ENCODE measurements around the gene RFX3. TPM values are rescaled to one million over a fixed set of nuclear protein-coding genes. Genes with fewer than 3 reads are reported as not detected.

Gene RFX3
- total and polyA plus RNA-seq, 12 donors = 1.4 to 14.2 (median 5.5) TPM

DNA sequence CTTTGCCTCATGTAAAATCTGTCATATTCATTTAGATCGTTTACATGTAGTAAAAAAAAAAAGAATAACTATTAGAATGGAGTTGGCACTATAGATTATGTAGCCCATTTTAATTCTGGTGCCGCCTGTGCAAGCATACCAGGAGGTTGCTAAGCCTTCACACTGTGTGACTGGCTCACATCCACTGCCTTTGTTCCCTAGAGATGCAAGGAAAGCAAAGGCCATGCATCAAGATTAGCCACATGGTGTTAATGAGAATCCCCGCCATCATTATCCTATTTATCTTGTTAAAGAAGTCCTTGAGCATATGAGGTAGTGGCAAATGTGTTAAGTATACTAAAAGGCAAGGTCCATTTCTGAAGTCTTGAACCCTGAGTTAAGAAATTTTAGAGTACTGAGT is 279.6 kb downstream of the RFX3 start:
- Histone ChIP-seq H3K27ac (no peak overlapping the region), H3K27me3 (no peaks in the 10 kb centered on the region), H3K4me1 (replicated peaks in 1 of 2) (peaks cover 0 to 5% of the 10 kb centered on the region in 2 donors), H3K4me3 (no peak overlapping the region), H3K9me3 (replicated peaks in 1 of 3) (peaks cover 0 to 8% (median 0%) of the 10 kb centered on the region in 3 donors), H3K36me3 (replicated peaks in 1 of 2) (no peaks in the 10 kb centered on the region)
- 91 to 96% (median 93%) methylated on average over 3 of the region's 3 CpGs for WGBS, 4 donors
- DNase-seq = no peak
- intact Hi-C loops (cut with DNase I) = loop anchor here in 1 of 2 donors (5.0 kb wide), 1 partner anchor 196 kb away; no protein-coding TSS in a partner anchor
- TF ChIP-seq, protein P1, sequence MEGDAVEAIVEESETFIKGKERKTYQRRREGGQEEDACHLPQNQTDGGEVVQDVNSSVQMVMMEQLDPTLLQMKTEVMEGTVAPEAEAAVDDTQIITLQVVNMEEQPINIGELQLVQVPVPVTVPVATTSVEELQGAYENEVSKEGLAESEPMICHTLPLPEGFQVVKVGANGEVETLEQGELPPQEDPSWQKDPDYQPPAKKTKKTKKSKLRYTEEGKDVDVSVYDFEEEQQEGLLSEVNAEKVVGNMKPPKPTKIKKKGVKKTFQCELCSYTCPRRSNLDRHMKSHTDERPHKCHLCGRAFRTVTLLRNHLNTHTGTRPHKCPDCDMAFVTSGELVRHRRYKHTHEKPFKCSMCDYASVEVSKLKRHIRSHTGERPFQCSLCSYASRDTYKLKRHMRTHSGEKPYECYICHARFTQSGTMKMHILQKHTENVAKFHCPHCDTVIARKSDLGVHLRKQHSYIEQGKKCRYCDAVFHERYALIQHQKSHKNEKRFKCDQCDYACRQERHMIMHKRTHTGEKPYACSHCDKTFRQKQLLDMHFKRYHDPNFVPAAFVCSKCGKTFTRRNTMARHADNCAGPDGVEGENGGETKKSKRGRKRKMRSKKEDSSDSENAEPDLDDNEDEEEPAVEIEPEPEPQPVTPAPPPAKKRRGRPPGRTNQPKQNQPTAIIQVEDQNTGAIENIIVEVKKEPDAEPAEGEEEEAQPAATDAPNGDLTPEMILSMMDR (IDR thresholded peaks at IDR 0.05) = no peak
- TF ChIP-seq POLR2A (IDR thresholded peaks at IDR 0.05) = no peak

DNA sequence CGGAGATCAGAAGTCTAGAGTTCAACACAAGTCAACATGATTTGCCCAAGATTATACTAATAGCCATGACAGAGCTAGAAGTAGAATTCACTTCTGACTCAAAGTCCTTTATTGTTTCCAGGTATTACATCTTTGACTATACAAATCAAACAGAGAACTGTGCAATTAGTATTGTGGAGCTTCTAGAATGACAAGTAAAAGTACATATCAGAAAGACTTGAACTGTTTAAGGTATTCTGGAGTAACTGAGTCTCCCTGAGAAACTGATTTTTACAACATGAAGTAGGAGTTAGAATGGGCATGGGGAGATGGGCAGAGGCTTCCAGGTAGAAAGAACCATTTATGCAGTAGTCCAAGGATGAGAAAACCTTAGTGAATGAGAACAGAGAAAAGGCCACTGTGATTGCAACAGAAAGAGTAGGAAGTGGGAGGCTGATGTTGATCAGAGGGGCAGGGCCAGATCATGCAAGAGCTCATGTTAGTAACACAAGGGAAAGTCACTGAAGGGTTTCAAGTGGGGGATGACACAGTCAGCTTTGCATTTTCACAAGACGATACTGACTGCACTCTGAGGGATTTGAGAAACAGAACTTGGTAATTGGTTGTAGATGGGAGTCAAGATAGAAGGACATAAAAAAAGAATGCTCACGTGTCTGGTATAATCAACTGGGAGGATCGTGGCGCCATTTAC is 280.7 kb downstream of the RFX3 start:
- no peaks in the 10 kb centered on the region for H3K27me3 ChIP-seq
- H3K4me1 ChIP-seq (replicated peaks in 1 of 2) = peaks cover 0 to 6% of the 10 kb centered on the region in 2 donors
- no peak overlapping the region for H3K27ac ChIP-seq
- 89 to 95% (median 91%) methylated on average over 5 of the region's 5 CpGs for WGBS, 4 donors
- H3K9me3 ChIP-seq (replicated peaks in 1 of 3) = no peaks in the 10 kb centered on the region
- no peak for DNase-seq
- H3K4me3 ChIP-seq = no peak overlapping the region
- H3K36me3 ChIP-seq (replicated peaks in 1 of 2) = no peaks in the 10 kb centered on the region
- intact Hi-C loops (cut with DNase I) = loop anchor here in 1 of 2 donors (5.0 kb wide), 1 partner anchor 197 kb away; no protein-coding TSS in a partner anchor
- no peak for TF ChIP-seq POLR2A (IDR thresholded peaks at IDR 0.05)
- TF ChIP-seq, protein P1 (IDR thresholded peaks at IDR 0.05) = no peak

DNA sequence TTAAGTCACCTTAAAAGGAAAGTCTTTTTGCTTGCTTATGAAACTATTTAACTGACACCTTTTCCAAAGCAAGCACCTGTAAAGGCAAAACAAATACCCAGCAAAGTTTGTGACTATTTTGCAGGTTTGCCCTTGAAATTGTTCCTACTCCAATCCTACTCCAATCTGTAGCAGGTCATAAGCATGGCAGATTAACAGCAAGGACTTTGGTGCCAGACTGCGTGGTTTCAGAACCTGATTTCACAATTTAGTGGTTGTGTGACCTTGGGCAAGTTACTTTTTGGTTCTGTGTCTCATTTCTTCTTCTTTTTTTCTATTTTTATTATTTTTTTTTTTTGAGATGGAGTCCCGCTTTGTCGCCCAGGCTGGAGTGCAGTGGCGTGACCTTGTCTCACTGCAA is 282.1 kb downstream of the RFX3 start:
- WGBS, 4 donors = 39 to 52% (median 43%) methylated on average over 4 of the region's 4 CpGs
- no peaks in the 10 kb centered on the region for H3K36me3 ChIP-seq (replicated peaks in 1 of 2)
- TF ChIP-seq, protein P1 (IDR thresholded peaks at IDR 0.05) = no peak
- TF ChIP-seq POLR2A (IDR thresholded peaks at IDR 0.05) = no peak
- H3K27me3 ChIP-seq = no peaks in the 10 kb centered on the region
- peaks cover 0 to 6% of the 10 kb centered on the region in 2 donors for H3K4me1 ChIP-seq (replicated peaks in 1 of 2)
- H3K4me3 ChIP-seq = no peak overlapping the region
- peak in 6 of 7 donors; percentile 20 to 58 (median 34) for DNase-seq
- no peaks in the 10 kb centered on the region for H3K9me3 ChIP-seq (replicated peaks in 1 of 3)
- intact Hi-C loops (cut with DNase I) = no loop called here
- H3K27ac ChIP-seq = no peak overlapping the region

DNA sequence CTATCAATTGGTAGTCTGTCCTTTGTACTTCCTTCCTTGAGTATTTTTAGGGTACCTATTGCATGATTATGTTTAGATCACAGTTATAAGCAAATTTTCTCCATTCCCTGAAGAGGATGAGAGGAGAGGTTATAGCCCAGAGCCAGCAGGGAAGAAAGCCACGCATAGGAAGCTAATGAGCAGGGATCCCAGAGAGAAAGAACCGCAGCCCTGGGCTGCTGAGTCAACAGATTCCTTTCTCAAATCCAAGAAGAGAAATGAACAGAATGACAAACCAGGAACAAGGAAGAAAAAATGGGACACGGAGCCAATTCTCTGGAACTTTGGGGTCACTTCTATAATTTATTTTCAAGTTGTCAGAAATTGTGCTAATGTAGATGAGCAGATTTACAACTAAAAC is 284.5 kb downstream of the RFX3 start:
- intact Hi-C loops (cut with DNase I) = no loop called here
- Histone ChIP-seq H3K27ac (no peak overlapping the region), H3K4me3 (no peak overlapping the region), H3K4me1 (replicated peaks in 1 of 2) (peaks cover 0 to 6% of the 10 kb centered on the region in 2 donors), H3K27me3 (no peaks in the 10 kb centered on the region), H3K9me3 (replicated peaks in 1 of 3) (no peaks in the 10 kb centered on the region), H3K36me3 (replicated peaks in 1 of 2) (no peaks in the 10 kb centered on the region)
- DNase-seq = no peak
- WGBS, 4 donors = 44 to 59% (median 56%) methylated on average over 3 of the region's 3 CpGs
- TF ChIP-seq, protein P1 (IDR thresholded peaks at IDR 0.05) = no peak
- TF ChIP-seq POLR2A (IDR thresholded peaks at IDR 0.05) = no peak

Data from adrenal gland (tissue), 12 donors.